ENCODE data around the gene FAM170B. TPM values are rescaled to one million over a fixed set of nuclear protein-coding genes. Genes with fewer than 3 reads are reported as not detected.

The FAM170B gene
- total RNA-seq, 2 donors from 2014 or later = not detected

- Histone ChIP-seq H3K4me3 (ENCODE audit: low read length) (no peak overlapping the region), H3K9ac (ENCODE audit: extremely low read depth, low read length, poor library complexity, severe bottlenecking) (no peak overlapping the region), H3K27me3 (ENCODE audit: control insufficient read depth, insufficient read depth, low read length, poor library complexity, severe bottlenecking) (no peaks in the 10 kb centered on the region), H3K27ac (ENCODE audit: low read depth, low read length) (no peak overlapping the region), H3K4me1 (ENCODE audit: control insufficient read depth, insufficient read depth, low read length) (no peaks in the 10 kb centered on the region), H3K9me3 (ENCODE audit: control insufficient read depth, low read length) (no peaks in the 10 kb centered on the region), H3K36me3 (ENCODE audit: control insufficient read depth, insufficient read depth, low read length) (no peaks in the 10 kb centered on the region)
- no peak for TF ChIP-seq CTCF (conservative IDR thresholded peaks at IDR 0.05)
- H3K4me3 Mint-ChIP-seq = no peak overlapping the region
- no peak for DNase-seq
- no peak overlapping the region for H3K27ac Mint-ChIP-seq
- peaks cover 24% of the 10 kb centered on the region for H3K4me1 Mint-ChIP-seq
- peaks cover 2% of the 10 kb centered on the region for H3K9me3 Mint-ChIP-seq
- peaks cover 6% of the 10 kb centered on the region for H3K27me3 Mint-ChIP-seq (ENCODE audit: insufficient read depth)
- WGBS, 2 experiments (ENCODE audit: insufficient coverage in 1 of 2, insufficient read length in 1 of 2) = 92 to 93% methylated on average over 5 to 7 of the region's 7 CpGs
- no peaks in the 10 kb centered on the region for H3K36me3 Mint-ChIP-seq (ENCODE audit: low read depth)
Measured at GRCh38 chr10:49138361-49138891, 4.6 kb upstream of the FAM170B start.

GRCh38 chr10:49136525-49136924, 2.7 kb upstream of the FAM170B start:
- no peaks in the 10 kb centered on the region for H3K36me3 Mint-ChIP-seq (ENCODE audit: low read depth)
- H3K4me3 ChIP-seq (ENCODE audit: low read length) = no peak overlapping the region
- H3K36me3 ChIP-seq (ENCODE audit: control insufficient read depth, insufficient read depth, low read length) = no peaks in the 10 kb centered on the region
- peaks cover 2% of the 10 kb centered on the region for H3K9me3 Mint-ChIP-seq
- no peak overlapping the region for H3K9ac ChIP-seq (ENCODE audit: extremely low read depth, low read length, poor library complexity, severe bottlenecking)
- no peaks in the 10 kb centered on the region for H3K27me3 ChIP-seq (ENCODE audit: control insufficient read depth, insufficient read depth, low read length, poor library complexity, severe bottlenecking)
- H3K27ac ChIP-seq (ENCODE audit: low read depth, low read length) = no peak overlapping the region
- peaks cover 6% of the 10 kb centered on the region for H3K27me3 Mint-ChIP-seq (ENCODE audit: insufficient read depth)
- no peak overlapping the region for H3K4me3 Mint-ChIP-seq
- H3K27ac Mint-ChIP-seq = no peak overlapping the region
- no peaks in the 10 kb centered on the region for H3K4me1 ChIP-seq (ENCODE audit: control insufficient read depth, insufficient read depth, low read length)
- 91 to 100% methylated on average over 1 of the region's 1 CpG for WGBS, 2 experiments (ENCODE audit: insufficient coverage in 1 of 2, insufficient read length in 1 of 2)
- no peaks in the 10 kb centered on the region for H3K9me3 ChIP-seq (ENCODE audit: control insufficient read depth, low read length)
- no peak for TF ChIP-seq CTCF (conservative IDR thresholded peaks at IDR 0.05)
- DNase-seq = no peak
- peaks cover 13% of the 10 kb centered on the region for H3K4me1 Mint-ChIP-seq

- H3K36me3 Mint-ChIP-seq (ENCODE audit: low read depth) = no peaks in the 10 kb centered on the region
- H3K9ac ChIP-seq (ENCODE audit: extremely low read depth, low read length, poor library complexity, severe bottlenecking) = no peak overlapping the region
- WGBS, 2 experiments (ENCODE audit: insufficient coverage in 1 of 2, insufficient read length in 1 of 2) = 89 to 97% methylated on average over 4 to 9 of the region's 9 CpGs
Measured at GRCh38 chr10:49135575-49136313, 1.9 kb upstream of the FAM170B start.

More at GRCh38 chr10:49135575-49136313, 1.9 kb upstream of the FAM170B start:
- Histone ChIP-seq H3K27ac (ENCODE audit: low read depth, low read length) (no peak overlapping the region), H3K9me3 (ENCODE audit: control insufficient read depth, low read length) (no peaks in the 10 kb centered on the region), H3K36me3 (ENCODE audit: control insufficient read depth, insufficient read depth, low read length) (no peaks in the 10 kb centered on the region), H3K4me3 (ENCODE audit: low read length) (no peak overlapping the region), H3K4me1 (ENCODE audit: control insufficient read depth, insufficient read depth, low read length) (no peaks in the 10 kb centered on the region), H3K27me3 (ENCODE audit: control insufficient read depth, insufficient read depth, low read length, poor library complexity, severe bottlenecking) (no peaks in the 10 kb centered on the region)
- DNase-seq = no peak
- Mint-ChIP-seq H3K27me3 (ENCODE audit: insufficient read depth) (peaks cover 6% of the 10 kb centered on the region), H3K4me3 (no peak overlapping the region), H3K27ac (no peak overlapping the region), H3K4me1 (peaks cover 8% of the 10 kb centered on the region), H3K9me3 (peaks cover 2% of the 10 kb centered on the region)
- no peak for TF ChIP-seq CTCF (conservative IDR thresholded peaks at IDR 0.05)
